H1 (cell line): ENCODE results near the gene PRRC2A. TPM values are rescaled to one million over a fixed set of nuclear protein-coding genes. Genes with fewer than 3 reads are reported as not detected.
A peak's percentile ranks its signal among the peaks of the same experiment; 100 is the strongest.

Experiments
- CTCF ChIA-PET: fragments of 300-600 bp; sonication (Branson Sonifier 250); formaldehyde crosslinking; loops from one replicate; lab custom pipeline; 2021; ENCODE audit not compliant: partially characterized antibody; lab: Charles Lee
- POLR2A ChIA-PET: fragments of 300-600 bp; sonication (Branson Sonifier 250); formaldehyde crosslinking; loops from one replicate; lab custom pipeline; 2021; ENCODE audit warnings: inconsistent platforms; ENCODE audit not compliant: partially characterized antibody; lab: Charles Lee
- DNase-seq, 2 experiments: peaks; one replicate each; pipeline versions ENCODE4 v3.0.0 to v3.0.0-alpha.2; 2010 to 2022; ENCODE audit warnings: low spot score in 2 of 2, low read depth in 1 of 2, mixed read lengths in 1 of 2
- FAIRE-seq: peaks from 2 replicates; lab custom pipeline; 2011; peaks lifted over from hg19 to GRCh38; lab: Jason Lieb, UNC
- H2AFZ ChIP-seq: 2 replicates; pipeline ENCODE4 v1.8.1; 2012; ENCODE audit warnings: low read length, inconsistent platforms
- H2AK5ac ChIP-seq: 2 replicates; pipeline ENCODE4 v1.6.1; 2013; ENCODE audit warnings: low read depth, low read length
- H2BK120ac ChIP-seq: replicated peaks from 2 replicates; pipeline ENCODE3; 2013; ENCODE audit warnings: low read depth, low read length, inconsistent platforms
- H2BK12ac ChIP-seq: 2 replicates; pipeline ENCODE4 v1.6.1; 2013; ENCODE audit warnings: low read depth, low read length
- H2BK15ac ChIP-seq: 2 replicates; pipeline ENCODE4 v1.6.1; 2013; ENCODE audit warnings: low read length
- H2BK20ac ChIP-seq: 2 replicates; pipeline ENCODE4 v1.6.1; 2013; ENCODE audit warnings: low read length
- H2BK5ac ChIP-seq: 2 replicates; pipeline ENCODE4 v1.6.1; 2013; ENCODE audit warnings: low read depth, low read length
- H3K14ac ChIP-seq: 2 replicates; pipeline ENCODE4 v1.6.1; 2013; ENCODE audit warnings: inconsistent platforms; ENCODE audit not compliant: insufficient read length
- H3K18ac ChIP-seq: 2 replicates; pipeline ENCODE4 v1.6.1; 2013; ENCODE audit warnings: low read length; ENCODE audit errors: extremely low read depth
- H3K23ac ChIP-seq: 2 replicates; pipeline ENCODE4 v1.6.1; 2013; ENCODE audit warnings: inconsistent platforms; ENCODE audit not compliant: insufficient read length
- H3K23me2 ChIP-seq: 2 replicates; pipeline ENCODE4 v1.6.1; 2013; ENCODE audit warnings: low read depth, low read length
- H3K27ac ChIP-seq: 2 replicates; pipeline ENCODE4 v1.6.1; 2011; ENCODE audit warnings: low read depth, low read length, inconsistent platforms
- H3K27me3 ChIP-seq, 4 experiments: replicated peaks in 1 of 4; 1 replicate in 1 of 4; 2 replicates in 3 of 4; pipeline versions ENCODE4 v1.6.1 to v1.8.1; 2011 to 2013; ENCODE audit warnings: low read length in 3 of 4, mild to moderate bottlenecking in 3 of 4, inconsistent platforms in 2 of 4, mixed read lengths in 2 of 4, moderate library complexity in 1 of 4; ENCODE audit not compliant: control insufficient read depth in 3 of 4, insufficient read depth in 3 of 4; ENCODE audit errors: extremely low read depth in 1 of 4
- H3K36me3 ChIP-seq, 4 experiments: 2 replicates each; pipeline versions ENCODE4 v1.6.1 to v1.8.1; 2011 to 2013; ENCODE audit warnings: mild to moderate bottlenecking in 4 of 4, low read length in 3 of 4, moderate library complexity in 2 of 4, control low read depth in 1 of 4, inconsistent platforms in 1 of 4; ENCODE audit not compliant: insufficient read depth in 4 of 4, control insufficient read depth in 2 of 4
- H3K4ac ChIP-seq: replicated peaks from 2 replicates; pipeline ENCODE3; 2013; ENCODE audit warnings: low read length, low read depth, mixed read lengths, inconsistent platforms; ENCODE audit not compliant: insufficient read length
- H3K4me1 ChIP-seq, 4 experiments: replicated peaks in 1 of 4; 1 replicate in 1 of 4; 2 replicates in 3 of 4; pipeline versions ENCODE4 v1.6.1 to v1.8.1; 2011 to 2013; ENCODE audit warnings: low read length in 3 of 4, inconsistent platforms in 2 of 4, mixed read lengths in 1 of 4; ENCODE audit not compliant: insufficient read depth in 4 of 4, control insufficient read depth in 3 of 4
- H3K4me2 ChIP-seq, 2 experiments: 2 replicates each; pipeline versions ENCODE4 v1.6.1 to v1.8.1; 2011 to 2013; ENCODE audit warnings: low read depth in 2 of 2, low read length in 2 of 2, control low read depth in 1 of 2, inconsistent platforms in 1 of 2, mild to moderate bottlenecking in 1 of 2; ENCODE audit not compliant: insufficient read depth in 1 of 2
- H3K4me3 ChIP-seq, 4 experiments: fragments of 200-600, 300-600 bp in 1 of 4; sonication (generic), shearing (Covaris generic), sonication (Bioruptor Twin) in 1 of 4; 2 replicates each; pipeline versions ENCODE4 v1.5.1 to v1.8.1; 2011 to 2016; ENCODE audit warnings: low read length in 4 of 4, low read depth in 3 of 4, control low read depth in 2 of 4, inconsistent platforms in 2 of 4, mild to moderate bottlenecking in 2 of 4, mixed read lengths in 1 of 4, moderate library complexity in 1 of 4; ENCODE audit not compliant: insufficient read depth in 2 of 4; ENCODE audit errors: extremely low read depth in 1 of 4
- H3K56ac ChIP-seq: replicated peaks from 2 replicates; pipeline ENCODE3; 2013; ENCODE audit warnings: low read depth, mild to moderate bottlenecking, mixed read lengths, low read length, inconsistent platforms; ENCODE audit not compliant: insufficient read length
- H3K79me1 ChIP-seq: 2 replicates; pipeline ENCODE4 v1.6.1; 2013; ENCODE audit warnings: low read depth, low read length, control low read depth
- H3K79me2 ChIP-seq, 2 experiments: 2 replicates each; pipeline versions ENCODE4 v1.6.1 to v1.8.1; 2012 to 2013; ENCODE audit warnings: low read length in 2 of 2, mild to moderate bottlenecking in 2 of 2, inconsistent platforms in 1 of 2; ENCODE audit not compliant: insufficient read depth in 2 of 2, control insufficient read depth in 1 of 2
- H3K9ac ChIP-seq, 4 experiments: replicated peaks in 1 of 4; 1 replicate in 1 of 4; 2 replicates in 3 of 4; pipeline versions ENCODE4 v1.6.1 to v1.8.1; 2011 to 2013; ENCODE audit warnings: low read depth in 3 of 4, low read length in 3 of 4, control low read depth in 2 of 4, mild to moderate bottlenecking in 2 of 4, moderate library complexity in 2 of 4, inconsistent platforms in 1 of 4; ENCODE audit errors: extremely low read depth in 1 of 4
- H3K9me3 ChIP-seq, 2 experiments: 2 replicates each; pipeline versions ENCODE4 v1.6.1 to v1.8.1; 2012 to 2013; ENCODE audit warnings: mild to moderate bottlenecking in 2 of 2, moderate library complexity in 2 of 2, control low read depth in 1 of 2, inconsistent platforms in 1 of 2, low read depth in 1 of 2, low read length in 1 of 2, mixed read lengths in 1 of 2; ENCODE audit not compliant: insufficient read depth in 2 of 2
- H4K20me1 ChIP-seq, 2 experiments: replicated peaks in 1 of 2; 2 replicates each; pipeline versions ENCODE3 to v1.8.1; 2011 to 2013; ENCODE audit warnings: inconsistent platforms in 2 of 2, low read length in 2 of 2, mild to moderate bottlenecking in 1 of 2; ENCODE audit not compliant: insufficient read depth in 2 of 2, control insufficient read depth in 1 of 2
- H4K5ac ChIP-seq: 2 replicates; pipeline ENCODE4 v1.6.1; 2013; ENCODE audit warnings: low read length, low read depth, mixed read lengths, inconsistent platforms; ENCODE audit not compliant: insufficient read length
- H4K8ac ChIP-seq: 2 replicates; pipeline ENCODE4 v1.8.0; 2013; ENCODE audit warnings: mild to moderate bottlenecking, moderate library complexity, low read length, inconsistent platforms; ENCODE audit not compliant: insufficient read depth; ENCODE audit errors: extremely low read depth
- H4K91ac ChIP-seq: replicated peaks from 2 replicates; pipeline ENCODE3; 2013; ENCODE audit warnings: low read length, mixed read lengths, inconsistent platforms; ENCODE audit not compliant: insufficient read length
- CBX8 ChIP-seq: fragments of 300-800, 300-1000 bp; sonication (generic); IDR thresholded peaks from 2 replicates; pipeline ENCODE4 v1.7.1; 2016; ENCODE audit warnings: low read depth, low read length, borderline replicate concordance
- CTCF ChIP-seq, 3 experiments: IDR thresholded peaks; 1 replicate in 2 of 3; 2 replicates in 1 of 3; pipeline versions ENCODE4 v1.5.1 to v1.6.1; 2011; ENCODE audit warnings: low read length in 3 of 3, mild to moderate bottlenecking in 3 of 3, inconsistent platforms in 2 of 3, low read depth in 1 of 3, moderate library complexity in 1 of 3; ENCODE audit not compliant: insufficient read depth in 1 of 3; ENCODE audit errors: control extremely low read depth in 1 of 3
- EGR1 ChIP-seq: IDR thresholded peaks from 2 replicates; pipeline ENCODE4 v1.6.1; 2011; ENCODE audit warnings: low read depth, low read length, borderline replicate concordance
- PHF8 ChIP-seq: fragments of 200-600 bp; sonication (generic); conservative IDR thresholded peaks from 2 replicates; pipeline ENCODE4 v1.7.1; 2012; ENCODE audit warnings: low read depth, mild to moderate bottlenecking, inconsistent platforms, low read length, moderate library complexity
- POLR2A ChIP-seq, 2 experiments: IDR thresholded peaks; 1 replicate in 1 of 2; 2 replicates in 1 of 2; pipeline ENCODE4 v1.6.1; 2011; ENCODE audit warnings: low read depth in 2 of 2, low read length in 2 of 2, mild to moderate bottlenecking in 2 of 2; ENCODE audit errors: control extremely low read depth in 1 of 2
- RXRA ChIP-seq: IDR thresholded peaks from 2 replicates; pipeline ENCODE4 v1.6.1; 2011; ENCODE audit warnings: low read depth, mild to moderate bottlenecking, low read length, moderate library complexity; ENCODE audit not compliant: insufficient read depth
- SP4 ChIP-seq: IDR thresholded peaks from 2 replicates; pipeline ENCODE4 v1.6.1; 2012; ENCODE audit warnings: low read length, inconsistent platforms
- TBP ChIP-seq: IDR thresholded peaks from 2 replicates; pipeline ENCODE4 v1.6.1; 2011; ENCODE audit warnings: low read depth, low read length, improper control_type of control experiment
- WGBS, 2 experiments: shearing (Covaris generic) in 1 of 2; methylation state at CpG; one replicate each; pipeline versions ENCODE4 v1.1.6 to v1.1.7; 2013 to 2015; ENCODE audit warnings: low lambda C conversion rate in 2 of 2, mixed read lengths in 2 of 2, inconsistent platforms in 1 of 2, low coverage in 1 of 2, missing lambda C conversion rate in 1 of 2; ENCODE audit not compliant: insufficient replicate concordance in 2 of 2, insufficient coverage in 1 of 2, insufficient read length in 1 of 2; ENCODE audit errors: extremely low coverage in 1 of 2, missing lambda C conversion rate in 1 of 2; 5-methylcytosine and 5-hydroxymethylcytosine counted together
- polyA plus RNA-seq, 7 experiments: library from polyadenylated mRNA; depleted of rRNA in 3 of 7; stranded (reverse) in 5 of 7; unstranded in 2 of 7; fragments of >200 nt in 5 of 7; fragments of 200-250 nt in 2 of 7; gene quantifications; 1 replicate in 5 of 7; 2 replicates in 1 of 7; 4 replicates in 1 of 7; pipeline versions ENCODE4 v1.2.1 to v1.2.3, GENCODE V29; 2011 to 2013; ENCODE audit warnings: missing spikeins in 2 of 7, mixed read lengths in 2 of 7
- total RNA-seq: library from RNA; stranded (reverse); fragmentation: NEBNext Ultra II Directional; extraction: Animal tissue kit (Norgen Biotek cat#: 25700); gene quantifications from 2 replicates; pipeline ENCODE4 v1.2.1, GENCODE V29; 2021

Gene PRRC2A
- total and polyA plus RNA-seq, 2 of the 8 experiments (the other 6 are each of a cell fraction or from before 2014, with no cell fraction given) = 118 to 300 TPM

- DNase-seq (peak; percentile 59 to 90), FAIRE-seq (no peak)
- Histone ChIP-seq H2BK15ac (peak within 1 kb of the TSS; percentile 8; the same call in 1 of the 2 replicates), H4K8ac (peak within 1 kb of the TSS; percentile 94), H3K36me3 (peaks cover 4 to 19% (median 9%) of the 10 kb centered on the region in 4 experiments; a peak in 6 of 8 replicates), H3K79me2 (peaks cover 0 to 39% of the 10 kb centered on the region in 2 experiments; a peak in 3 of 4 replicates), H3K56ac (peak within 1 kb of the TSS; percentile 77), H3K27me3 (no peaks in the 10 kb centered on the region), H3K9ac (peak within 1 kb of the TSS; percentile 75 to 93 (median 82)), H2BK120ac (no peak within 1 kb of the TSS), H2BK12ac (no peak within 1 kb of the TSS), H3K4ac (peak within 1 kb of the TSS; percentile 83), H3K79me1 (peaks cover 7% of the 10 kb centered on the region; the same call in 1 of the 2 replicates), H2AFZ (peak within 1 kb of the TSS; percentile 84; the same call in 1 of the 2 replicates), H4K20me1 (peaks cover 0 to 3% of the 10 kb centered on the region in 2 experiments), H2BK5ac (0 out of 2 replicates have a peak within 1 kb of the TSS, but pooled peaks have one; percentile 1), H3K27ac (peak within 1 kb of the TSS; percentile 63), H2BK20ac (no peak within 1 kb of the TSS), H3K14ac (peak within 1 kb of the TSS; percentile 71), H4K5ac (peak within 1 kb of the TSS; percentile 73), H3K4me1 (peaks cover 0 to 15% (median 4%) of the 10 kb centered on the region in 4 experiments; a peak in 5 of 7 replicates), H3K23ac (no peak within 1 kb of the TSS), H4K91ac (peak within 1 kb of the TSS; percentile 76), H3K4me2 (peak within 1 kb of the TSS; percentile 94 to 95), H3K23me2 (peaks cover 8% of the 10 kb centered on the region), H3K4me3 (peak within 1 kb of the TSS; percentile 85 to 94 (median 88)), H3K18ac (peak within 1 kb of the TSS; percentile 42; the same call in 1 of the 2 replicates), H2AK5ac (no peak within 1 kb of the TSS), H3K9me3 (no peaks in the 10 kb centered on the region)
- ChIA-PET POLR2A (interaction anchor here (0.6 to 25.5 kb wide), 29 partner anchors 7 to 203 kb away, joined by 3 to 883 read pairs (median 5); partner anchors contain the start of genes AIF1, APOM, ATP6V1G2 and BAG6), CTCF (interaction anchor here (0.6 to 1.6 kb wide), 16 partner anchors 8 to 227 kb away, joined by 3 to 6 read pairs (median 3); partner anchors contain the start of genes ATP6V1G2, BAG6 and LY6G5B)
- 4% methylated on average over 50 of the region's 52 CpGs; no CpG with 5 or more reads in 1 of the 2 experiments for WGBS, 2 experiments
- TF ChIP-seq EGR1 (peak; percentile 89), SP4 (no peak; the same call in 1 of the 2 replicates), RXRA (no peak), PHF8 (peak; percentile 77), CBX8 (no peak), POLR2A (IDR thresholded peaks at IDR 0.05; ENCODE audit: control extremely low read depth in 1 of 2, low read depth in 2 of 2, low read length in 2 of 2) (peak in 1 of 2 experiments; percentile 83; a peak in 2 of 3 replicates), TBP (peak; percentile 54; the same call in 1 of the 2 replicates), CTCF (IDR thresholded peaks at IDR 0.05; ENCODE audit: control extremely low read depth in 1 of 3, insufficient read depth in 1 of 3, low read depth in 1 of 3, low read length in 3 of 3) (no peak)
Observed at GRCh38 chr6:31660381-31661261, 40.1 kb downstream of the PRRC2A start, which contains the start of gene C6orf47. C6orf47 (minus strand) TSS chr6:31660778; CDS start chr6:31659947, 831 bp downstream.
